Neural progenitor cell (in vitro differentiated cells): ENCODE results near the gene B4GALNT2. TPM values are rescaled to one million over a fixed set of nuclear protein-coding genes. Genes with fewer than 3 reads are reported as not detected.

Experiments used
- DNase-seq: peaks from one replicate; pipeline ENCODE4 v3.0.0-alpha.2; 2016; ENCODE audit warnings: low spot score
- H2AFZ ChIP-seq: fragments of 200-600 bp; sonication (generic); replicated peaks from 2 replicates; pipeline ENCODE4 v1.6.1; 2016; ENCODE audit warnings: antibody characterized with exemption
- H3F3A ChIP-seq: fragments of 200-600 bp; sonication (generic); 2 replicates; pipeline ENCODE4 v1.6.1; 2016; ENCODE audit warnings: antibody characterized with exemption, low read depth
- H3K27ac ChIP-seq: fragments of 200-600 bp; sonication (generic); 2 replicates; pipeline ENCODE4 v1.5.1; 2016; ENCODE audit warnings: mild to moderate bottlenecking
- H3K27me3 ChIP-seq: fragments of 200-600 bp; sonication (generic); 2 replicates; pipeline ENCODE4 v1.6.1; 2016; ENCODE audit warnings: mild to moderate bottlenecking, moderate library complexity
- H3K36me3 ChIP-seq: fragments of 200-600 bp; sonication (generic); 2 replicates; pipeline ENCODE4 v1.5.1; 2016
- H3K4me1 ChIP-seq: fragments of 200-600 bp; sonication (generic); 2 replicates; pipeline ENCODE4 v1.6.1; 2016; ENCODE audit warnings: mixed run types
- H3K4me2 ChIP-seq: fragments of 200-600 bp; sonication (generic); 2 replicates; pipeline ENCODE4 v1.6.1; 2016
- H3K4me3 ChIP-seq: fragments of 200-600 bp; sonication (generic); 2 replicates; pipeline ENCODE4 v1.5.1; 2016
- H3K79me2 ChIP-seq: fragments of 200-600 bp; sonication (generic); 2 replicates; pipeline ENCODE4 v1.6.1; 2016; ENCODE audit warnings: low read depth
- H3K9ac ChIP-seq: fragments of 200-600 bp; sonication (generic); 2 replicates; pipeline ENCODE4 v1.6.1; 2016
- H3K9me3 ChIP-seq: fragments of 200-600 bp; sonication (generic); 2 replicates; pipeline ENCODE4 v1.5.1; 2016; ENCODE audit warnings: low read depth
- H4K20me1 ChIP-seq: fragments of 200-600 bp; sonication (generic); 2 replicates; pipeline ENCODE4 v1.6.1; 2016; ENCODE audit warnings: low read depth
- H3K27ac Mint-ChIP-seq: 3 replicates; pipeline ENCODE4 v1.8.0; 2021; ENCODE audit warnings: mixed read lengths
- H3K27me3 Mint-ChIP-seq: 2 replicates; pipeline ENCODE4 v1.8.0; 2022; ENCODE audit warnings: low read depth, mild to moderate bottlenecking, inconsistent platforms, moderate library complexity, mixed read lengths; ENCODE audit not compliant: insufficient read depth
- H3K36me3 Mint-ChIP-seq: 3 replicates; pipeline ENCODE4 v1.8.0; 2021; ENCODE audit warnings: mixed read lengths
- H3K4me1 Mint-ChIP-seq: 3 replicates; pipeline ENCODE4 v1.8.0; 2021; ENCODE audit warnings: mixed read lengths
- H3K4me3 Mint-ChIP-seq: 3 replicates; pipeline ENCODE4 v1.8.0; 2021; ENCODE audit warnings: mild to moderate bottlenecking, moderate library complexity, mixed read lengths
- H3K9me3 Mint-ChIP-seq: 3 replicates; pipeline ENCODE4 v1.8.0; 2020; ENCODE audit warnings: mixed read lengths
- CTCF ChIP-seq: fragments of 200-600 bp; sonication (generic); IDR thresholded peaks from 2 replicates; pipeline ENCODE4 v1.5.1; 2017; ENCODE audit warnings: antibody characterized with exemption, mild to moderate bottlenecking
- EZH2 ChIP-seq: fragments of 200-600 bp; sonication (generic); IDR thresholded peaks from 2 replicates; pipeline ENCODE4 v1.6.1; 2017; ENCODE audit warnings: antibody characterized with exemption, mild to moderate bottlenecking, moderate library complexity
- EZH2phosphoT487 ChIP-seq: fragments of 200-600 bp; sonication (generic); IDR thresholded peaks from 2 replicates; pipeline ENCODE4 v1.6.1; 2017; ENCODE audit warnings: antibody characterized with exemption
- total RNA-seq: library from RNA; depleted of rRNA; stranded (reverse); fragments of >200 nt; gene quantifications from 2 replicates; pipeline ENCODE4 v1.2.3, GENCODE V29; 2015; ENCODE audit warnings: low replicate concordance

B4GALNT2 gene
- total RNA-seq, 1 donor from 2014 or later: not detected

GRCh38 chr17:49225554-49226236 is 93.1 kb downstream of the B4GALNT2 start:
- peaks cover 62% of the 10 kb centered on the region for H3K27me3 Mint-ChIP-seq
- no peaks in the 10 kb centered on the region for H3K9me3 ChIP-seq
- peaks cover 95% of the 10 kb centered on the region for H3K27me3 ChIP-seq
- no peak overlapping the region for H3K27ac ChIP-seq
- TF ChIP-seq CTCF (no peak), EZH2 (no peak), EZH2phosphoT487 (no peak)
- no peaks in the 10 kb centered on the region for H3K79me2 ChIP-seq
- no peaks in the 10 kb centered on the region for H3K36me3 Mint-ChIP-seq
- H3K4me3 ChIP-seq: no peak overlapping the region
- H3K4me2 ChIP-seq: no peak overlapping the region
- no peak overlapping the region for H2AFZ ChIP-seq
- no peak overlapping the region for H3K9ac ChIP-seq
- H3K36me3 ChIP-seq: no peaks in the 10 kb centered on the region
- no peak overlapping the region for H3K4me3 Mint-ChIP-seq
- DNase-seq: no peak
- peaks cover 16% of the 10 kb centered on the region for H3K4me1 Mint-ChIP-seq
- H3K4me1 ChIP-seq: peaks cover 7% of the 10 kb centered on the region
- no peak overlapping the region for H3K27ac Mint-ChIP-seq
- H4K20me1 ChIP-seq: peaks cover 9% of the 10 kb centered on the region
- peaks cover 7% of the 10 kb centered on the region for H3F3A ChIP-seq
- no peaks in the 10 kb centered on the region for H3K9me3 Mint-ChIP-seq

Other genes with a start within 250 kb of the B4GALNT2 start
- 29.4 and 51.7 TPM in 2 replicates for gene ATP5MC1, start 240.0 kb upstream of the B4GALNT2 start, total RNA-seq
- gene UBE2Z, start 224.4 kb upstream of the B4GALNT2 start, total RNA-seq: 45.5 and 57.9 TPM in 2 replicates
- gene SNF8, start 187.9 kb upstream of the B4GALNT2 start, total RNA-seq: 93.0 and 103 TPM in 2 replicates
- gene GIP, start 164.2 kb upstream of the B4GALNT2 start, total RNA-seq: not detected in 2 replicates
- 129 and 137 TPM in 2 replicates for gene IGF2BP1, start 135.4 kb upstream of the B4GALNT2 start, total RNA-seq
- not detected in 2 replicates for gene GNGT2, start 77.8 kb downstream of the B4GALNT2 start, total RNA-seq
- gene ABI3, start 77.9 kb downstream of the B4GALNT2 start, total RNA-seq: not detected in 2 replicates
- gene PHOSPHO1, start 98.0 kb downstream of the B4GALNT2 start, total RNA-seq: 0.06 TPM in 1 of 2 replicates, not detected in the other
- 45.6 and 55.7 TPM in 2 replicates for gene ZNF652, start 229.5 kb downstream of the B4GALNT2 start, total RNA-seq